Heart left ventricle (tissue), 16 donors: ENCODE measurements around the gene TOX2. TPM values are rescaled to one million over a fixed set of nuclear protein-coding genes. Genes with fewer than 3 reads are reported as not detected.

Source experiments
- ATAC-seq, 4 donors: fragments of 200-7000 bp; cut with Tn5 transposase; one replicate each; pipeline ENCODE4 v1.9.1; 2020 to 2022; ENCODE audit warnings: moderate library complexity in 4 of 4, mild to moderate bottlenecking in 3 of 4, moderate number of reproducible peaks in 1 of 4
- DNase-seq, 5 donors: peaks; one replicate each; pipeline ENCODE4 v3.0.0-alpha.2; 2020
- H3K27ac ChIP-seq, 12 donors: fragments of 200-600 bp; sonication (generic) in 4 of 12; one replicate each; pipeline versions ENCODE4 v1.5.0 to v1.8.0; 2016 to 2022; ENCODE audit warnings: mild to moderate bottlenecking in 2 of 12
- H3K27me3 ChIP-seq, 9 donors: fragments of 200-600 bp; sonication (generic) in 2 of 9; one replicate each; pipeline versions ENCODE4 v1.5.1 to v1.8.0; 2016 to 2022; ENCODE audit warnings: mild to moderate bottlenecking in 3 of 9
- H3K36me3 ChIP-seq, 9 donors: fragments of 200-600 bp; sonication (generic) in 2 of 9; one replicate each; pipeline versions ENCODE4 v1.5.0 to v1.8.0; 2018 to 2022; ENCODE audit warnings: mild to moderate bottlenecking in 2 of 9
- H3K4me1 ChIP-seq, 12 donors: fragments of 200-600 bp; sonication (generic) in 4 of 12; one replicate each; pipeline versions ENCODE4 v1.5.0 to v1.8.0; 2016 to 2022; ENCODE audit warnings: mild to moderate bottlenecking in 3 of 12
- H3K4me3 ChIP-seq, 12 donors: fragments of 200-600 bp; sonication (generic) in 4 of 12; one replicate each; pipeline versions ENCODE4 v1.5.0 to v1.8.0; 2017 to 2022; ENCODE audit warnings: mild to moderate bottlenecking in 9 of 12, moderate library complexity in 4 of 12
- H3K9me3 ChIP-seq, 12 donors: fragments of 200-600 bp; sonication (generic) in 4 of 12; one replicate each; pipeline versions ENCODE4 v1.5.0 to v1.8.0; 2016 to 2022; ENCODE audit warnings: mild to moderate bottlenecking in 1 of 12
- CTCF ChIP-seq, 12 donors: fragments of 200-600 bp; sonication (generic) in 4 of 12; IDR thresholded peaks; one replicate each; pipeline versions ENCODE4 v1.5.0 to v1.8.0; 2018 to 2022; ENCODE audit warnings: antibody characterized with exemption in 12 of 12, mild to moderate bottlenecking in 5 of 12
- POLR2A ChIP-seq, 2 donors: fragments of 450-650 bp; IDR thresholded peaks; one replicate each; pipeline ENCODE4 v1.6.1; 2017; ENCODE audit warnings: antibody characterized with exemption in 2 of 2, mild to moderate bottlenecking in 2 of 2, moderate library complexity in 2 of 2
- WGBS, 4 donors: extraction: QIAGEN DNeasy Blood & Tissue Kit in 2 of 4; methylation state at CpG; one replicate each; pipeline versions ENCODE4 v1.1.5 to v1.1.7; 2013 to 2018; 5-methylcytosine and 5-hydroxymethylcytosine counted together
- intact Hi-C, 10 donors: fragments of 100-400 bp; cut with DNase I; formaldehyde crosslinking; loops; one replicate each; pipeline versions ENCODE4 v1.11.1 to v1.14.2; 2022
- polyA plus RNA-seq, 2 donors: library from polyadenylated mRNA; stranded (reverse); fragments of 200-250 nt; gene quantifications; one replicate each; pipeline ENCODE4 v1.2.3, GENCODE V29; 2013
- total RNA-seq, 9 donors: library from RNA; depleted of rRNA in 2 of 9; stranded (reverse); fragments of >200 nt in 2 of 9; fragmentation: NEBNext Ultra II Directional in 3 of 9; extraction: Animal tissue kit (Norgen Biotek cat#: 25700) in 3 of 9; gene quantifications; one replicate each; pipeline versions ENCODE4 v1.1.0 to v1.2.4, GENCODE V29; 2016 to 2023
- donor health status: ischemic (EF 13 %, LVEDD 7.1; RV severe dilation, severe dysfunction).
- donor health status: healthy with polysubstance abuse.
- donor health status: DM: no; HTN: yes; CAD: no.
- donor health status: DM: no; HTN: no; CAD: no.
- donor health status: ischemic (EF 25% LVEDD 6.9; RV normal size, moderate dysfunction).
- donor health status: ischemic (EF 25% LVEDD 5.7; RV mildly dilated, moderate dysfunction).
- donor health status: healthy.
- donor health status: DM: yes; HTN: yes; CAD: no.
- donor health status: ischemic (EF 35%, LVEDD 5.7; RV mildly dilated, moderate dysfunction).
- donor health status: nonischemic (EF 11% LVEDD 7.7; RV severe dilation, severe dysfunction).
- donor health status: DM: yes; HTN: yes; CAD: no.
- donor health status: PGD.
- donor health status: ischemic (EF 29% LVEDD 5.4; RV normal size, mild dysfunction).
- donor health status: nonischemic (EF 23%, LVEDD 6.1; RV moderate dilation, normal function).

Gene TOX2
- total and polyA plus RNA-seq, 11 donors: 0.53 to 3.0 (median 0.91) TPM

- TF ChIP-seq POLR2A (IDR thresholded peaks at IDR 0.05): no peak
- TF ChIP-seq CTCF (IDR thresholded peaks at IDR 0.05): no peak
- intact Hi-C loops: no loop called here
- no peaks in the 10 kb centered on the region for H3K36me3 ChIP-seq
- peaks cover 0 to 32% (median 4%) of the 10 kb centered on the region in 12 donors for H3K4me1 ChIP-seq
- no peak for DNase-seq
- H3K9me3 ChIP-seq: no peaks in the 10 kb centered on the region
- WGBS, 4 donors: 19 to 35% (median 29%) methylated on average over 4 of the region's 4 CpGs
- ATAC-seq: peak in 1 of 4 donors; percentile 8
- no peak overlapping the region for H3K4me3 ChIP-seq
- H3K27ac ChIP-seq: peak overlapping the region in 1 of 12 donors; percentile 77
- H3K27me3 ChIP-seq: peaks cover 0 to 41% (median 5%) of the 10 kb centered on the region in 9 donors
These were observed 103.2 kb downstream of the TOX2 start for GRCh38 chr20:44017905-44018258.

- ATAC-seq: peak; percentile 66 to 78 (median 68)
- no peak for TF ChIP-seq POLR2A (IDR thresholded peaks at IDR 0.05)
- TF ChIP-seq CTCF (IDR thresholded peaks at IDR 0.05): no peak
- peaks cover 0 to 36% (median 4%) of the 10 kb centered on the region in 9 donors for H3K27me3 ChIP-seq
- H3K27ac ChIP-seq: peak overlapping the region in 1 of 12 donors; percentile 77
- DNase-seq: peak in 4 of 5 donors; percentile 25 to 63 (median 50)
- H3K36me3 ChIP-seq: no peaks in the 10 kb centered on the region
- intact Hi-C loops: no loop called here
- H3K9me3 ChIP-seq: no peaks in the 10 kb centered on the region
- WGBS, 4 donors: 36 to 48% (median 47%) methylated on average over 15 of the region's 15 CpGs
- H3K4me1 ChIP-seq: peaks cover 0 to 32% (median 4%) of the 10 kb centered on the region in 12 donors
- no peak overlapping the region for H3K4me3 ChIP-seq
These were observed 103.7 kb downstream of the TOX2 start for GRCh38 chr20:44018259-44018941.

- DNase-seq (no peak), ATAC-seq (no peak)
- no peaks in the 10 kb centered on the region for H3K36me3 ChIP-seq
- no peak overlapping the region for H3K4me3 ChIP-seq
- peak overlapping the region in 1 of 12 donors; percentile 77 for H3K27ac ChIP-seq
- peaks cover 0 to 32% (median 4%) of the 10 kb centered on the region in 12 donors for H3K4me1 ChIP-seq
- 59 to 70% (median 70%) methylated on average over 2 of the region's 2 CpGs for WGBS, 4 donors
- no peak for TF ChIP-seq POLR2A (IDR thresholded peaks at IDR 0.05)
- no peak for TF ChIP-seq CTCF (IDR thresholded peaks at IDR 0.05)
- no peaks in the 10 kb centered on the region for H3K9me3 ChIP-seq
- intact Hi-C loops: no loop called here
- peaks cover 0 to 29% (median 4%) of the 10 kb centered on the region in 9 donors for H3K27me3 ChIP-seq
These were observed 104.4 kb downstream of the TOX2 start for GRCh38 chr20:44018942-44019637.

- intact Hi-C loops: no loop called here
- Histone ChIP-seq H3K27me3 (peaks cover 0 to 28% (median 4%) of the 10 kb centered on the region in 9 donors), H3K27ac (peak overlapping the region in 1 of 12 donors; percentile 12), H3K4me3 (no peak overlapping the region), H3K4me1 (peaks cover 0 to 32% (median 4%) of the 10 kb centered on the region in 12 donors), H3K36me3 (no peaks in the 10 kb centered on the region), H3K9me3 (no peaks in the 10 kb centered on the region)
- WGBS, 4 donors: 48 to 54% (median 48%) methylated on average over 13 of the region's 13 CpGs
- DNase-seq (no peak), ATAC-seq (no peak)
- TF ChIP-seq POLR2A (IDR thresholded peaks at IDR 0.05) (no peak), CTCF (IDR thresholded peaks at IDR 0.05) (no peak)
These were observed 105.1 kb downstream of the TOX2 start for GRCh38 chr20:44019638-44020335.
